IMR-90 (cell line): ENCODE data around the gene LAMA5. TPM values are rescaled to one million over a fixed set of nuclear protein-coding genes. Genes with fewer than 3 reads are reported as not detected.

Experiments
- ATAC-seq: fragments of 200-7000 bp; cut with Tn5 transposase; 2 replicates; pipeline ENCODE4 v1.9.1; 2020; ENCODE audit warnings: low read depth, mild to moderate bottlenecking, moderate library complexity
- BruUV-seq: library from RNA; stranded (reverse); fragments of 400-500 nt; replicated peaks from 2 replicates; lab custom pipeline; 2021; lab: Mats Ljungman, UMichigan
- CTCF ChIA-PET: fragments of 300-600 bp; formaldehyde crosslinking; extraction: SDS; loops from one replicate; lab custom pipeline; 2021; ENCODE audit warnings: antibody characterized with exemption; lab: Yijun Ruan, JAX
- POLR2A ChIA-PET: fragments of 300-600 bp; sonication (Branson Sonifier 250); formaldehyde crosslinking; loops from one replicate; lab custom pipeline; 2022; ENCODE audit warnings: antibody characterized with exemption; ENCODE audit not compliant: unreplicated experiment; lab: Charles Lee
- DNase-seq: peaks from one replicate; pipeline ENCODE4 v3.0.0; 2013
- H2AFZ ChIP-seq: replicated peaks from 2 replicates; pipeline ENCODE3; 2013; ENCODE audit warnings: low read length, mild to moderate bottlenecking; ENCODE audit not compliant: poor library complexity
- H2AK5ac ChIP-seq: 2 replicates; pipeline ENCODE4 v1.6.1; 2013; ENCODE audit warnings: low read depth, low read length, inconsistent platforms
- H2AK9ac ChIP-seq: replicated peaks from 2 replicates; pipeline ENCODE3; 2013; ENCODE audit warnings: mild to moderate bottlenecking, low read depth, low read length, moderate library complexity; ENCODE audit not compliant: poor library complexity
- H2BK120ac ChIP-seq: 2 replicates; pipeline ENCODE4 v1.6.1; 2013; ENCODE audit warnings: low read depth, low read length, inconsistent platforms
- H2BK15ac ChIP-seq: 3 replicates; pipeline ENCODE4 v1.6.1; 2013; ENCODE audit warnings: low read depth, low read length, inconsistent platforms
- H2BK20ac ChIP-seq: 2 replicates; pipeline ENCODE4 v1.6.1; 2013; ENCODE audit warnings: low read depth, mild to moderate bottlenecking, inconsistent platforms, low read length, moderate library complexity
- H2BK5ac ChIP-seq: 2 replicates; pipeline ENCODE4 v1.6.1; 2013; ENCODE audit warnings: mild to moderate bottlenecking, low read depth, low read length, inconsistent platforms; ENCODE audit not compliant: poor library complexity, severe bottlenecking
- H3K14ac ChIP-seq: replicated peaks from 2 replicates; pipeline ENCODE4 v1.6.1; 2013; ENCODE audit warnings: low read depth, low read length, inconsistent platforms
- H3K18ac ChIP-seq: 2 replicates; pipeline ENCODE4 v1.6.1; 2013; ENCODE audit warnings: low read depth, low read length, control low read depth
- H3K23ac ChIP-seq: 2 replicates; pipeline ENCODE4 v1.6.1; 2013; ENCODE audit warnings: low read depth, low read length, inconsistent platforms
- H3K27ac ChIP-seq: 2 replicates; pipeline ENCODE4 v1.5.1; 2013; ENCODE audit warnings: mild to moderate bottlenecking, control low read depth, low read length; ENCODE audit not compliant: insufficient read depth
- H3K27me3 ChIP-seq: 2 replicates; pipeline ENCODE4 v1.6.1; 2013; ENCODE audit warnings: low read length; ENCODE audit not compliant: control insufficient read depth, insufficient read depth
- H3K36me3 ChIP-seq: 2 replicates; pipeline ENCODE4 v1.6.1; 2013; ENCODE audit warnings: low read length, mixed read lengths; ENCODE audit not compliant: control insufficient read depth, insufficient read depth
- H3K4ac ChIP-seq: 2 replicates; pipeline ENCODE4 v1.6.1; 2013; ENCODE audit warnings: low read depth, low read length, inconsistent platforms
- H3K4me1 ChIP-seq: 2 replicates; pipeline ENCODE4 v1.6.1; 2013; ENCODE audit warnings: low read length, mixed read lengths; ENCODE audit not compliant: control insufficient read depth, insufficient read depth
- H3K4me2 ChIP-seq: 2 replicates; pipeline ENCODE4 v1.6.1; 2013; ENCODE audit warnings: low read depth, mild to moderate bottlenecking, control low read depth, low read length, moderate library complexity
- H3K4me3 ChIP-seq: 2 replicates; pipeline ENCODE4 v1.5.1; 2013; ENCODE audit warnings: low read depth, mild to moderate bottlenecking, control low read depth, low read length, moderate library complexity; ENCODE audit not compliant: insufficient read depth
- H3K56ac ChIP-seq: 2 replicates; pipeline ENCODE4 v1.6.1; 2013; ENCODE audit warnings: low read length, inconsistent platforms; ENCODE audit not compliant: insufficient read depth; ENCODE audit errors: extremely low read depth
- H3K79me1 ChIP-seq, 2 experiments: 2 replicates each; pipeline ENCODE4 v1.6.1; 2013; ENCODE audit warnings: low read length in 2 of 2, inconsistent platforms in 1 of 2, low read depth in 1 of 2
- H3K9ac ChIP-seq: 2 replicates; pipeline ENCODE4 v1.6.1; 2013; ENCODE audit warnings: low read depth, low read length, control low read depth
- H3K9me1 ChIP-seq: 2 replicates; pipeline ENCODE4 v1.6.1; 2013; ENCODE audit warnings: low read length, inconsistent platforms; ENCODE audit not compliant: insufficient read depth
- H3K9me3 ChIP-seq: 2 replicates; pipeline ENCODE4 v1.6.1; 2013; ENCODE audit warnings: low read length; ENCODE audit not compliant: control insufficient read depth, insufficient read depth
- H4K20me1 ChIP-seq: 2 replicates; pipeline ENCODE4 v1.6.1; 2013; ENCODE audit warnings: low read length, inconsistent platforms; ENCODE audit not compliant: insufficient read depth
- H4K5ac ChIP-seq: 2 replicates; pipeline ENCODE4 v1.6.1; 2013; ENCODE audit warnings: mild to moderate bottlenecking, low read depth, low read length, control low read depth
- H4K8ac ChIP-seq, 2 experiments: 2 replicates each; pipeline ENCODE4 v1.6.1; 2013; ENCODE audit warnings: low read depth in 2 of 2, low read length in 2 of 2, control low read depth in 1 of 2, inconsistent platforms in 1 of 2
- H4K91ac ChIP-seq: 2 replicates; pipeline ENCODE4 v1.6.1; 2013; ENCODE audit warnings: low read depth, low read length, inconsistent platforms; ENCODE audit not compliant: insufficient read depth
- BHLHE40 ChIP-seq: fragments of 150-350 bp; IDR thresholded peaks from 2 replicates; pipeline ENCODE4 v1.6.1; 2016; ENCODE audit warnings: mild to moderate bottlenecking, low read depth, low read length
- CEBPB ChIP-seq: IDR thresholded peaks from 2 replicates; pipeline ENCODE4 v1.6.1; 2012; ENCODE audit warnings: low read depth, low read length, improper control_type of control experiment
- CHD1 ChIP-seq: IDR thresholded peaks from 2 replicates; pipeline ENCODE4 v1.6.1; 2012; ENCODE audit warnings: low read depth, low read length, improper control_type of control experiment
- MAFK ChIP-seq: IDR thresholded peaks from 2 replicates; pipeline ENCODE4 v1.6.1; 2012; ENCODE audit warnings: low read depth, low read length, improper control_type of control experiment
- MAZ ChIP-seq: IDR thresholded peaks from 2 replicates; pipeline ENCODE4 v1.6.1; 2012; ENCODE audit warnings: low read depth, mild to moderate bottlenecking, low read length, improper control_type of control experiment, moderate library complexity, borderline replicate concordance
- MXI1 ChIP-seq: IDR thresholded peaks from 2 replicates; pipeline ENCODE4 v1.6.1; 2012; ENCODE audit warnings: low read depth, mild to moderate bottlenecking, low read length, moderate library complexity, borderline replicate concordance
- NFE2L2 ChIP-seq: fragments of 150-350 bp; IDR thresholded peaks from 2 replicates; pipeline ENCODE4 v1.6.1; 2016; ENCODE audit warnings: low read depth, mild to moderate bottlenecking, low read length
- POLR2A ChIP-seq: IDR thresholded peaks from 2 replicates; pipeline ENCODE4 v1.6.1; 2012; ENCODE audit warnings: mild to moderate bottlenecking, low read depth, low read length
- RAD21 ChIP-seq: IDR thresholded peaks from 2 replicates; pipeline ENCODE4 v1.6.1; 2012; ENCODE audit warnings: low read length, improper control_type of control experiment
- RCOR1 ChIP-seq: IDR thresholded peaks from 2 replicates; pipeline ENCODE4 v1.6.1; 2012; ENCODE audit warnings: mild to moderate bottlenecking, low read length, improper control_type of control experiment; ENCODE audit not compliant: insufficient replicate concordance
- SMC3 ChIP-seq: fragments of 150-350 bp; IDR thresholded peaks from 2 replicates; pipeline ENCODE4 v1.6.1; 2016; ENCODE audit warnings: low read depth, mild to moderate bottlenecking, antibody characterized with exemption, low read length, moderate library complexity
- WGBS, 2 experiments: methylation state at CpG; one replicate each; pipeline versions ENCODE4 v1.1.5 to v1.1.7; 2013; ENCODE audit warnings: missing lambda C conversion rate in 2 of 2; ENCODE audit not compliant: insufficient read length in 1 of 2; ENCODE audit errors: extremely low coverage in 2 of 2; 5-methylcytosine and 5-hydroxymethylcytosine counted together
- dilution Hi-C: fragments of 300-500 bp; cut with HindIII; formaldehyde crosslinking; loops from one replicate; pipeline ENCODE4 v1.14.3; 2018; ENCODE audit warnings: low sequenced_read_pairs; ENCODE audit not compliant: unreplicated experiment
- in situ Hi-C: fragments of 300-500 bp; cut with MboI; formaldehyde crosslinking; loops from 3 replicates; pipeline ENCODE4 v1.14.3; 2019; ENCODE audit warnings: low sequenced_read_pairs, inconsistent platforms, mixed read lengths
- intact Hi-C: fragments of 100-400 bp; cut with micrococcal nuclease; formaldehyde crosslinking; loops from 2 replicates; pipeline ENCODE4 v1.10.0; 2022
- polyA plus RNA-seq, 3 experiments: library from polyadenylated mRNA; depleted of rRNA; stranded (reverse); fragments of >200 nt; gene quantifications; 2 replicates each; pipeline ENCODE4 v1.2.3, GENCODE V29; 2012; ENCODE audit warnings: low replicate concordance in 1 of 3
- total RNA-seq: library from RNA; depleted of rRNA; stranded (reverse); fragments of >200 nt; gene quantifications from 2 replicates; pipeline ENCODE4 v1.2.3, GENCODE V29; 2012
- TF ChIP-seq, protein P1 (sequence below): conservative IDR thresholded peaks from 2 replicates; pipeline ENCODE4 v1.5.1; 2012; ENCODE audit warnings: mild to moderate bottlenecking, low read depth, low read length, improper control_type of control experiment
- TF ChIP-seq, protein P2 (sequence below): fragments of 150-350 bp; IDR thresholded peaks from 2 replicates; pipeline ENCODE4 v1.6.1; 2016; ENCODE audit warnings: low read depth, mild to moderate bottlenecking, low read length, moderate library complexity, borderline replicate concordance

Gene LAMA5
- total and polyA plus RNA-seq, 2 of the 4 experiments (the other 2 are of a cell fraction): 0.90 to 7.3 TPM

DNA sequence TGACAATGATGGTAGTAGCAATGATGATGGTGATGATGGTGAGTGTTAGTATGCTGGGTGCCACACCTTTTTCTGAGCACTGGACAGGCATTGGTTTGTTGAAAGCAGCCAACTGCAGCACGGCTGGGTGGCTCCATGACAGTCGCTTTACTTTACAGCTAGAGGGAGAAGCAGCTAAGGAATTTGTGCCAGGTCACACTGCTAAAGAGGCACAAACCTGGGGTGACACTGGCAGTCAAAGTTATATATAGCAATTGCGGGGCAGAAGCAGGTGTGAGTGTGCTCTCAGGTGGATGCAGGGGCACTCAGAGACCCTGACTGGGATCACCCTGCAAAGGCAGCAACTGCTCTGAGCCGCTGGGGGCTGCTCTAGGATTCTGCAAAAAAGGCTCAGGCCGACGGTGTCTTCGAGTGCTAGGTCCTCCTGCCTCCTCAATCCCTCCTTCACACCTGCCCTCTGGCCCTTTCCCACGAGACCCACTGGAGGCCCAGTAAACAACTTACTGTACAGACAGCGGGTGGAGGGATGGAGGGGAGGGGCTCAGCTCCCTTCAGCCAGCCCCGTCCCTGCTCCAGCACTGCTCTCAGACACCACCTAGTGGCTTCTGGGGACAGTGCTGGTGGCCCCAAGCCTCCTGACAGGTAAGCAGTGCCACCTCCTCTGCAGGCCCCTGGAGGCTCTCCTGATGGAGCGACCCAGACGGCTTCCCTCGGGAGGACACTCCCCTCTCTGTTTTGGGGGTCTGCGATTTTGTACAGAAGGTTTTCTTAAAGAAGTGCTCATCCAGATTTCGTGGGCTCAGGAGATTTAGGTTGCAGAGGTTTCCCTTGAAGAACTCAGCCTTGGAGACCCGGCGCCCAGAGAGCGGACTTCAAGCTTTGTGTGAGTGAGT lies 15.4 kb upstream of the LAMA5 start:
- Histone ChIP-seq H2AFZ (peak overlapping the region; percentile 84), H3K27ac (no peak overlapping the region), H3K9me3 (no peaks in the 10 kb centered on the region), H4K91ac (no peak overlapping the region; the same call in 1 of the 2 replicates), H2AK5ac (peak overlapping the region; percentile 91; the same call in 1 of the 2 replicates), H3K18ac (no peak overlapping the region), H4K8ac (no peak overlapping the region), H3K79me1 (peaks cover 9 to 49% of the 10 kb centered on the region in 2 experiments), H3K4me2 (no peak overlapping the region), H2BK120ac (no peak overlapping the region), H3K4me1 (peaks cover 5% of the 10 kb centered on the region), H2BK5ac (peak overlapping the region; percentile 52), H3K4me3 (no peak overlapping the region), H2BK20ac (no peak overlapping the region), H2BK15ac (no peak overlapping the region), H3K14ac (no peak overlapping the region), H3K36me3 (peaks cover 6% of the 10 kb centered on the region), H3K27me3 (no peaks in the 10 kb centered on the region), H3K23ac (no peak overlapping the region), H2AK9ac (peak overlapping the region; percentile 42), H3K9ac (no peak overlapping the region), H4K20me1 (peaks cover 17% of the 10 kb centered on the region), H4K5ac (no peak overlapping the region), H3K56ac (no peak overlapping the region), H3K4ac (no peak overlapping the region), H3K9me1 (peaks cover 12% of the 10 kb centered on the region)
- BruUV-seq: no TSS peak
- WGBS, 2 experiments: 100% methylated on average over 2 of the region's 18 CpGs; no CpG with 5 or more reads in 1 of the 2 experiments
- intact Hi-C loops: loop anchor here (1.0 to 10.0 kb wide), 2 partner anchors 80 to 368 kb away; partner anchors contain the start of gene ADRM1
- DNase-seq (peak; percentile 70), ATAC-seq (peak; percentile 73)
- in situ Hi-C loops: loop anchor here (5.0 to 25.0 kb wide), 2 partner anchors 75 to 370 kb away; no protein-coding TSS in a partner anchor
- ChIA-PET CTCF (interaction anchor here (0.6 to 1.6 kb wide), 10 partner anchors 8 to 353 kb away, joined by 3 to 10 read pairs (median 3); no protein-coding TSS in a partner anchor), POLR2A (no interaction called here)
- dilution Hi-C loops: loop anchor here (25.0 kb wide), 1 partner anchor 95 kb away; no protein-coding TSS in a partner anchor
- no peak for TF ChIP-seq POLR2A
- TF ChIP-seq, protein P1, sequence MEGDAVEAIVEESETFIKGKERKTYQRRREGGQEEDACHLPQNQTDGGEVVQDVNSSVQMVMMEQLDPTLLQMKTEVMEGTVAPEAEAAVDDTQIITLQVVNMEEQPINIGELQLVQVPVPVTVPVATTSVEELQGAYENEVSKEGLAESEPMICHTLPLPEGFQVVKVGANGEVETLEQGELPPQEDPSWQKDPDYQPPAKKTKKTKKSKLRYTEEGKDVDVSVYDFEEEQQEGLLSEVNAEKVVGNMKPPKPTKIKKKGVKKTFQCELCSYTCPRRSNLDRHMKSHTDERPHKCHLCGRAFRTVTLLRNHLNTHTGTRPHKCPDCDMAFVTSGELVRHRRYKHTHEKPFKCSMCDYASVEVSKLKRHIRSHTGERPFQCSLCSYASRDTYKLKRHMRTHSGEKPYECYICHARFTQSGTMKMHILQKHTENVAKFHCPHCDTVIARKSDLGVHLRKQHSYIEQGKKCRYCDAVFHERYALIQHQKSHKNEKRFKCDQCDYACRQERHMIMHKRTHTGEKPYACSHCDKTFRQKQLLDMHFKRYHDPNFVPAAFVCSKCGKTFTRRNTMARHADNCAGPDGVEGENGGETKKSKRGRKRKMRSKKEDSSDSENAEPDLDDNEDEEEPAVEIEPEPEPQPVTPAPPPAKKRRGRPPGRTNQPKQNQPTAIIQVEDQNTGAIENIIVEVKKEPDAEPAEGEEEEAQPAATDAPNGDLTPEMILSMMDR: peak; percentile 92
- TF ChIP-seq RCOR1: no peak
- no peak for TF ChIP-seq CEBPB
- peak; percentile 89 for TF ChIP-seq SMC3
- TF ChIP-seq MAZ: peak; percentile 87
- no peak for TF ChIP-seq MAFK
- TF ChIP-seq RAD21: peak; percentile 93
- TF ChIP-seq CHD1: no peak
- TF ChIP-seq BHLHE40: no peak
- TF ChIP-seq, protein P2, sequence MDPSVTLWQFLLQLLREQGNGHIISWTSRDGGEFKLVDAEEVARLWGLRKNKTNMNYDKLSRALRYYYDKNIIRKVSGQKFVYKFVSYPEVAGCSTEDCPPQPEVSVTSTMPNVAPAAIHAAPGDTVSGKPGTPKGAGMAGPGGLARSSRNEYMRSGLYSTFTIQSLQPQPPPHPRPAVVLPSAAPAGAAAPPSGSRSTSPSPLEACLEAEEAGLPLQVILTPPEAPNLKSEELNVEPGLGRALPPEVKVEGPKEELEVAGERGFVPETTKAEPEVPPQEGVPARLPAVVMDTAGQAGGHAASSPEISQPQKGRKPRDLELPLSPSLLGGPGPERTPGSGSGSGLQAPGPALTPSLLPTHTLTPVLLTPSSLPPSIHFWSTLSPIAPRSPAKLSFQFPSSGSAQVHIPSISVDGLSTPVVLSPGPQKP: no peak
- TF ChIP-seq MXI1: no peak
- no peak for TF ChIP-seq NFE2L2
